Measurements from ENCODE around the gene CDH23. TPM values are rescaled to one million over a fixed set of nuclear protein-coding genes. Genes with fewer than 3 reads are reported as not detected.

The CDH23 gene
- total and polyA plus RNA-seq, 8 donors: 3.4 to 64.6 (median 9.9) TPM

DNA sequence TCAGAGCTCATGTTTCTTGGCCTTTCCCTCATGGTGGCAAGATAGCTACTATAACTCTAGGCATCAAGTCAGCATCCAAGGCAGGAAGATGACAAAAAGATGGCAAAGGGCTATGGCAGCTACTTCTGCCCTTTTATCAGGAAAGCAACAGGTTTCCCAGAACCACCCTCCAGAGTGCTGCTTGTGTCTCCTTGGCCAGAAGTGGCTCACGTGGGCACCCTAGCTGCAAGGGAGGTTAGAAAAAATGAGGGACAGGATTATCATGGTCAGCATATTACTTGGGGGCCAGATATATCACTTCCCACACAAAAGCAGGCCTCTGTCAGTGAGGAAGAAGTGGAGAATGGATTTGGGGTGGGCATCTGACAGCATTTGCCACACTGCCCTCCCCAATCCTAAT is 347.1 kb downstream of the CDH23 start:
- DNase-seq (no peak), ATAC-seq (no peak), FAIRE-seq (no peak)
- Histone ChIP-seq H3K36me3 (no peaks in the 10 kb centered on the region), H3K4me3 (no peak overlapping the region), H3K27me3 (no peaks in the 10 kb centered on the region), H3K27ac (no peak overlapping the region), H3K4me1 (peaks cover 4 to 15% (median 9%) of the 10 kb centered on the region in 3 donors), H3K9me3 (no peaks in the 10 kb centered on the region)
- 84 to 100% methylated on average over 1 of the region's 1 CpG for WGBS, 2 donors
- TF ChIP-seq, protein P1, sequence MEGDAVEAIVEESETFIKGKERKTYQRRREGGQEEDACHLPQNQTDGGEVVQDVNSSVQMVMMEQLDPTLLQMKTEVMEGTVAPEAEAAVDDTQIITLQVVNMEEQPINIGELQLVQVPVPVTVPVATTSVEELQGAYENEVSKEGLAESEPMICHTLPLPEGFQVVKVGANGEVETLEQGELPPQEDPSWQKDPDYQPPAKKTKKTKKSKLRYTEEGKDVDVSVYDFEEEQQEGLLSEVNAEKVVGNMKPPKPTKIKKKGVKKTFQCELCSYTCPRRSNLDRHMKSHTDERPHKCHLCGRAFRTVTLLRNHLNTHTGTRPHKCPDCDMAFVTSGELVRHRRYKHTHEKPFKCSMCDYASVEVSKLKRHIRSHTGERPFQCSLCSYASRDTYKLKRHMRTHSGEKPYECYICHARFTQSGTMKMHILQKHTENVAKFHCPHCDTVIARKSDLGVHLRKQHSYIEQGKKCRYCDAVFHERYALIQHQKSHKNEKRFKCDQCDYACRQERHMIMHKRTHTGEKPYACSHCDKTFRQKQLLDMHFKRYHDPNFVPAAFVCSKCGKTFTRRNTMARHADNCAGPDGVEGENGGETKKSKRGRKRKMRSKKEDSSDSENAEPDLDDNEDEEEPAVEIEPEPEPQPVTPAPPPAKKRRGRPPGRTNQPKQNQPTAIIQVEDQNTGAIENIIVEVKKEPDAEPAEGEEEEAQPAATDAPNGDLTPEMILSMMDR (IDR thresholded peaks at IDR 0.05): no peak
- intact Hi-C loops (cut with DNase I): no loop called here

DNA sequence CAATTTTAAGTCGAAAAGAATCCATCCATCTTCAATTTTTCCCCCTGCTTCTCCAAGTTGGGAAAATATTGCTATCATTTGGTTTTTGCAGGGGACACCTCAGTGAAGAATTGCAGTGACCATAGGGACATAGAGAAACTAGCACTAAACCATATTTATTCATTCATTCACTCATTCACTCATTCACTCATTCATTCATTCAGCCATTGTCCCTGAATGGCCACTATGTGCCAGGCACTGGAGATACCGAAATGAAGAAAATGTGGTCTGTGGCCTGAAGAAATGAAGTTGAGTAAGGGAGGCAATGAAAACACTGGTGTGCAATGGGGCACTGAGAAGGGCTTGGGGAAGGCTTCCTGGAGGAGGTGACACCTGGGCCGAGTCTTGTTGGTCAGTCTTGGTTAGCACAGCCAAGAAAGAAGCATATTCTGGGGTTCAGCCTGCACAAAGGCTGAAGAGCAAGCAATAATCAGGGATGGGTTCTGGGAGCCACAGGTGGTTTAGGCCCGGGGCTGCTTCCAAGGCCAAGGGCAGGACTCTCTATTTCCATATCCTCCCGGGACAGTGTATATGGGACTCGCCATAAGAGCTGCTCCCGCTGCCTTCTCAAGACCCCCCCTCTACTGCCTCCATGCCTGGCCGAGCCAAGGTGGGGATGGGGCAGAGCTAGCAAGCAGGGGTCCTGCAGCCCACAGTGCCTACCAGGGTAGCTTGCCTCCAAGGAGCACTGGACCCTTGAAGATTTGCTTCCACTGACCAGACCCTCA is 348.4 kb downstream of the CDH23 start:
- 72 to 90% methylated on average over 8 of the region's 8 CpGs for WGBS, 2 donors
- Histone ChIP-seq H3K4me1 (peaks cover 4 to 20% (median 9%) of the 10 kb centered on the region in 3 donors), H3K4me3 (no peak overlapping the region), H3K36me3 (no peaks in the 10 kb centered on the region), H3K27ac (no peak overlapping the region), H3K9me3 (no peaks in the 10 kb centered on the region), H3K27me3 (no peaks in the 10 kb centered on the region)
- TF ChIP-seq, protein P1 (IDR thresholded peaks at IDR 0.05): no peak
- intact Hi-C loops (cut with DNase I): no loop called here
- no peak for DNase-seq
- FAIRE-seq: no peak
- ATAC-seq: no peak

DNA sequence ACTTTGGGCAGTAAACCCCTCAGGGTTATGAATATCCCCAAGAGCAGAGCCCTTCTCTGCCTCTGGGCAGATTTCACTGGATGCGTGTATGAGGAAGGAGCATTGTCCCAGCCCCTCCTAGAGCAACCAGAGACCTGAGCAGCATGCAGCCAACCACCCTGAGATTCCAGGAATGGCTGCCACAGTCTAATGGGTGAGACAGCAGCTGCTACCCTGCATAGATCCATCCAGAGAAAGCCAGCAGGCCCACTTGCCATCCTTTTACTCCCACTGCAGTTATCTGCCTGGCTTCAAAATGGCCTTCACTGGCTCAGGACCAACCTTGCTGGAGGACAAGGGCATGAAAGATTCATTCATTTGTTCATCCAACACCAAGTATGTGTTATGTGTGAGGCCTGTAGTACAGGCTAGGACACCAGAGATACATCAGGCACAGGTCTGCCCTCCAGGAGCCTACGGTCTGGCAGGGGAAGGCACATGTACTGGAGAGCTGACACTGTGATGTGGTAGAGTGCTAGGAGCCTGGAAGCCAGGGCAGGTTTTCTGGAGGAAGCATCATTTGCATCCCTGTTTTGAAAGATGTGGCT is 349.0 kb downstream of the CDH23 start:
- Histone ChIP-seq H3K36me3 (no peaks in the 10 kb centered on the region), H3K9me3 (no peaks in the 10 kb centered on the region), H3K4me3 (no peak overlapping the region), H3K27me3 (no peaks in the 10 kb centered on the region), H3K27ac (peak overlapping the region in 2 of 4 donors; percentile 45 to 63), H3K4me1 (peaks cover 4 to 21% (median 9%) of the 10 kb centered on the region in 3 donors)
- WGBS, 2 donors: 94 to 96% methylated on average over 2 of the region's 2 CpGs
- DNase-seq (peak in 1 of 6 donors; percentile 8), ATAC-seq (no peak), FAIRE-seq (no peak)
- TF ChIP-seq, protein P1 (IDR thresholded peaks at IDR 0.05): no peak
- intact Hi-C loops (cut with DNase I): no loop called here

DNA sequence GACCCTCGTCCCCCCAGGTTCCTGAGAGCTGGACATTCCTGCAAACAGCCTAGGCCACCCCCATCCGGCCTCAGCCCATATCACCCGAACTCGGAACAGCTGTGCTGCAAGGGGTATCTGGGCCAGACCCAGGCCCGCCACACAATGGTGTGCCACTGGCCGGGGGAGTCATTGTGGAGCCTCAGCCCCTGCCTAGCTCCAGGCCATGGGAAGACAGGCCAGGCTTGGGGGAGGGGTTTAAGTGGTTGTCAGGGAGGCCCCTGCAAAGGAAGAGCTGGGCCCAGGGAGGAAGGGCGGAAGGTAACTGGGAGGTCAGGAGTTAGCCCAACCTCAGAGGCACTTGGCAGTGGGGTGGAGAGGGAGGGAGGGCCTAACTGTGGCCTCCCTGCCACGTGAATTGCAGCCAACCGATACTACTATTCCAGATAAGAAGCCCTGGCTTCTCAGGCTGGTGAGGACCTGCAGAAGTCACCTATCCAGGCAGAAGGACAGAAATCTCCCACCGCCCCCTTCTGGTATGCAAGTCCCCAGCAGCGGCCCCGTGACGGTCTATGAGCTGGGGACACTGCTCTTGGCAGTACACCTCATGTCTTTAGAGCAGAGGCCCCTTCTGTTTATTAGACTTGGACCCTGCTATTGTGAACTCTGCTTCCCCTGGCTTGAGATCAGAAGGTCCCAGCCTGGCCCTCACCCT is 349.8 kb downstream of the CDH23 start:
- ATAC-seq (peak; percentile 39 to 87 (median 75)), DNase-seq (peak in 5 of 6 donors; percentile 46 to 73 (median 57)), FAIRE-seq (no peak)
- Histone ChIP-seq H3K36me3 (no peaks in the 10 kb centered on the region), H3K4me3 (no peak overlapping the region), H3K4me1 (peaks cover 4 to 21% (median 9%) of the 10 kb centered on the region in 3 donors), H3K9me3 (no peaks in the 10 kb centered on the region), H3K27ac (peak overlapping the region; percentile 20 to 63 (median 40)), H3K27me3 (no peaks in the 10 kb centered on the region)
- 35 to 41% methylated on average over 13 of the region's 13 CpGs for WGBS, 2 donors
- TF ChIP-seq, protein P1 (IDR thresholded peaks at IDR 0.05): no peak
- intact Hi-C loops (cut with DNase I): no loop called here
